GM12864 (cell line): ENCODE data around the gene ZNF341.

ENCODE experiments used
- DNase-seq: peaks from one replicate; pipeline ENCODE4 v3.0.0-alpha.2; 2011; ENCODE audit warnings: low read depth
- H3K4me3 ChIP-seq: 2 replicates; pipeline ENCODE4 v1.5.1; 2011; ENCODE audit warnings: mild to moderate bottlenecking, low read depth, low read length, control low read depth
- CTCF ChIP-seq: IDR thresholded peaks from 2 replicates; pipeline ENCODE4 v1.5.1; 2011; ENCODE audit warnings: low read depth, mild to moderate bottlenecking, moderate library complexity, low read length, control low read depth, inconsistent platforms; ENCODE audit errors: missing control alignments

The ZNF341 gene

DNA sequence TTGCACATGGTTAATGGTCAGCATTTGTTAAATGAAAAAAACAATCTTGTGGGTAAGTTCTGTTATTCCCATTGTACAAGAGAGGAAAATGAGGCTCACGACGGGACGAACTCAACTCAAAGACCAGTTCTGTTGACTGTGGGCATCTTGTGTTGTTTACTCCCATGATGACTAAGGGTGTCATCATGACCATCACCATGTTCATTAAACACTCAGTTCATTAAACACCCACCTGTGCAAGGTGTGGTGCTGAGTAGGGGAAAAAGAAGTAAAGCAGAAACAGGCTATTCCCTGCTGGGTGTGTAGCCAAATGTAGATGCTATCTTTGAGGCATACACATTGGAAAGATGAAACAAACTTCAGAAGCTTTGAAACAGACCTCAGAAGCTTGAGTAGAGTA lies 83.9 kb downstream of the ZNF341 start:
- no peak overlapping the region for H3K4me3 ChIP-seq
- no peak for DNase-seq
- TF ChIP-seq CTCF = no peak

GRCh38 chr20:33816191-33816590 lies 84.4 kb downstream of the ZNF341 start:
- H3K4me3 ChIP-seq = no peak overlapping the region
- no peak for TF ChIP-seq CTCF

DNA sequence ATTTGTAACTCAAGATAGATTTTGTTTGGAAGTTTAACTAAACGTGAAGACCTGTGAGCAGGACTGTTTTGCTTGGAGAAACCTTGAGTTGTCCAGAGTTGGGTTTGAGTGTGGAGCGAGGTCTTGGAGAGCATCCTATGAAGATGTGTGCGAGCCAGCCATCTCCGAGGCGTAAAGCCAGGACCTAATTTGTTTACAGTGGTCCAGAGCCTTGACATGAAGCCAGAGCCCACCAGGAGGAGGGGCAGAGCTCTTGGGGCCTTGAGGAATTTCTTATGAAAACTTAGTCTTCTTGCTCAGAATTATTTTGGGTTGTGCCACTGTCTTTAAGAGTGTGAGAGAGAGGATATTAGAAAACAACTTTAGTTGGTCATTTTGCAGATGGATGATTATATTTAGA lies 85.6 kb downstream of the ZNF341 start:
- TF ChIP-seq CTCF = no peak
- no peak for DNase-seq
- H3K4me3 ChIP-seq = no peak overlapping the region

More at GRCh38 chr20:33816191-33816590, 84.4 kb downstream of the ZNF341 start:
- no peak for DNase-seq

DNA sequence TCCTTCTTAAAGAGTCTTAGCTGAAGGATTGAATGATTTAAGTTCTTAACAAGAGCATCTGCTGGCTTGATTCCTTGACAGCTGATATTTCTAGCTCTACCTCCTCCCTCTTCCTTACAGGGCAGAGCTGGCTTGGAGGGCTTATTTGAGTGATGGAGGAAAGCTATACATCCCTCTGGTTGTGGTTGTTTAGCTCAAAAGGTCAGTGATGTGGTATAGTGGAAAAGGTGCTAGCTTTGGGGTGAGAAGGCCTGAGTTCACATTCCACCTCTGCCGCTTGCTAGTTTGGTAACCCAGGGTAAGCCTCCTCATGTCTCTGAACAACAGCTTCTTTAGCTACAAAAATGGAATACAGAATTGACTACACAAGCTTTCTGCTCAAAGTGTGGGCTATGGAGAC lies 87.7 kb downstream of the ZNF341 start:
- no peak for DNase-seq
- no peak overlapping the region for H3K4me3 ChIP-seq
- TF ChIP-seq CTCF = no peak

DNA sequence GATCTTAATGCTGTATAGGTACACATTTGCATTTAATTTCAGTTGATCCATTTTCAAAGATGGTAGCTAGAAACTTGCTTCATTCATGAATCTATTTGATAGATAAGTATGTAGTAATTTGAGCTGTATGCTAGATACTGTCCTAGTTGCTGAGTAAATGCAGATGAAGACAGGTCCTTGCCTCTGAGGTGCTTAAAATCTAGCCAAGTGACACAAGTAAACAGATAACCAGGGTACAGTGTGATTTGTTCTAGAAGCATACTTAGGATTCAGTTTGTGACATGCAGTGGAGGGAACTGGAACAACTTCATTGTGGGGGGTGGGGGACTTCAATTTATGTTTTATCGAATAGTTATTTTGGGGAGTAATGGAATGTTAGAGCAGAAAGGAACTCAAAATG lies 88.6 kb downstream of the ZNF341 start:
- no peak for TF ChIP-seq CTCF
- no peak for DNase-seq
- no peak overlapping the region for H3K4me3 ChIP-seq

DNA sequence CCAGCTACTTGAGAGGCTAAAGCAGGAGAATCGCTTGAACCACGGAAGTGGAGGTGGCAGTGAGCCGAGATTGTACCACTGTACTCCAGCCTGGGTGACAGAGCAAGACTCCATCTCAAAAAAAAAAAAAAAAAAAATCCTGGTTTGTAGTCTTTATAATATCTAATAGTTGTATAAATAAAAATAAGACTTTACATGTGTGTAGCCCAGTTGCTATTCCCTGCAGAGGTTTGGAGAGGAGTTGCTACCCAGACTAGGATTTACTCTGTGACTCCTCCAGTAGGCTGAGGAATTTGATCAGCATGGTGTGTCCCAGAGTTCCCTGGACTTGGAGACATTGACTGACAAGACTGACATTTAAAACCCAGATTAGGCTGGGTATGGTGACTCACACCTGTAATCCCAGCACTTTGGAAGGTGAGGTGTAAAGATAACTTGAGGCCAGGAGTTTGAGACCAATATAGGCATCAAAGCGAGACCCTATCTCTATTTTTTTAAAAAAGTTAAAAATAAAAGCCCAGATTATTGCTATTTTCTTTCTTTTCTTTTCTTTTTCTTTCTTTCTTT lies 89.6 kb downstream of the ZNF341 start:
- DNase-seq = no peak
- H3K4me3 ChIP-seq = no peak overlapping the region
- TF ChIP-seq CTCF = no peak

- no peak for TF ChIP-seq CTCF
- no peak for DNase-seq
- no peak overlapping the region for H3K4me3 ChIP-seq
These were observed 90.6 kb downstream of the ZNF341 start for GRCh38 chr20:33822423-33822822.
